OCI-LY3 (cell line): Measurements from ENCODE around the gene LHX1.

Experiments used
- H2AFZ ChIP-seq: fragments of 200-600, 300-600 bp; shearing (Covaris generic); 2 replicates; pipeline ENCODE4 v1.6.0; 2014; ENCODE audit warnings: antibody characterized with exemption, low read depth, low read length
- H3K27ac ChIP-seq: fragments of 200-600, 300-600 bp; sonication (generic); 2 replicates; pipeline ENCODE4 v1.5.1; 2014; ENCODE audit warnings: mild to moderate bottlenecking, low read length, moderate library complexity, mixed read lengths
- H3K27me3 ChIP-seq: fragments of 200-600, 300-600 bp; sonication (generic); 2 replicates; pipeline ENCODE4 v1.6.1; 2014; ENCODE audit warnings: low read depth, low read length, mixed read lengths
- H3K36me3 ChIP-seq: fragments of 200-600, 300-600 bp; sonication (generic); replicated peaks from 2 replicates; pipeline ENCODE3; 2014; ENCODE audit warnings: low read depth, low read length, mixed read lengths
- H3K4me1 ChIP-seq: fragments of 300-600, 200-600 bp; sonication (generic); 2 replicates; pipeline ENCODE4 v1.6.1; 2014; ENCODE audit warnings: low read length, mixed read lengths
- H3K4me2 ChIP-seq: fragments of 200-600, 300-600 bp; sonication (generic); 2 replicates; pipeline ENCODE4 v1.6.1; 2014; ENCODE audit warnings: low read length, mixed read lengths
- H3K4me3 ChIP-seq: fragments of 300-600, 200-600 bp; sonication (generic); 2 replicates; pipeline ENCODE4 v1.5.1; 2014; ENCODE audit warnings: antibody characterized with exemption, mild to moderate bottlenecking, low read length, moderate library complexity
- H3K79me2 ChIP-seq: fragments of 300-600, 200-600 bp; shearing (Covaris generic); 2 replicates; pipeline ENCODE4 v1.6.1; 2014; ENCODE audit warnings: mild to moderate bottlenecking, low read length, mixed read lengths
- H3K9ac ChIP-seq: fragments of 300-600, 200-600 bp; shearing (Covaris generic); 2 replicates; pipeline ENCODE4 v1.6.0; 2014; ENCODE audit warnings: mild to moderate bottlenecking, low read length, moderate library complexity
- H3K9me3 ChIP-seq: fragments of 200-600, 300-600 bp; shearing (Covaris generic); 2 replicates; pipeline ENCODE4 v1.6.1; 2014; ENCODE audit warnings: low read length, mixed read lengths; ENCODE audit not compliant: insufficient read depth
- H4K20me1 ChIP-seq: fragments of 200-600, 300-600 bp; sonication (generic); 2 replicates; pipeline ENCODE4 v1.6.1; 2016; ENCODE audit warnings: low read length, mixed read lengths; ENCODE audit not compliant: insufficient read depth
- CTCF ChIP-seq: fragments of 200-600, 300-600 bp; sonication (generic); IDR thresholded peaks from 2 replicates; pipeline ENCODE4 v1.5.1; 2014; ENCODE audit warnings: antibody characterized with exemption, low read length, low read depth
- EZH2phosphoT487 ChIP-seq: fragments of 200-600 bp; shearing (Covaris generic); IDR thresholded peaks from 2 replicates; pipeline ENCODE4 v1.6.1; 2018; ENCODE audit warnings: antibody characterized with exemption, mixed run types, low read depth

LHX1 gene

GRCh38 chr17:36910513-36910912 is 26.8 kb upstream of the LHX1 start:
- Histone ChIP-seq H2AFZ (no peak overlapping the region), H3K4me2 (no peak overlapping the region), H3K4me1 (no peaks in the 10 kb centered on the region), H3K79me2 (no peaks in the 10 kb centered on the region), H3K4me3 (no peak overlapping the region), H3K27me3 (peaks cover 29% of the 10 kb centered on the region), H3K27ac (no peak overlapping the region), H3K9me3 (no peaks in the 10 kb centered on the region), H3K36me3 (no peaks in the 10 kb centered on the region), H3K9ac (no peak overlapping the region), H4K20me1 (no peaks in the 10 kb centered on the region)
- TF ChIP-seq EZH2phosphoT487 (no peak), CTCF (no peak)

- Histone ChIP-seq H3K36me3 (no peaks in the 10 kb centered on the region), H3K27ac (no peak overlapping the region), H3K4me2 (no peak overlapping the region), H3K9ac (no peak overlapping the region), H3K9me3 (no peaks in the 10 kb centered on the region), H3K4me3 (no peak overlapping the region), H3K79me2 (no peaks in the 10 kb centered on the region), H3K27me3 (peaks cover 29% of the 10 kb centered on the region), H4K20me1 (no peaks in the 10 kb centered on the region), H3K4me1 (no peaks in the 10 kb centered on the region), H2AFZ (no peak overlapping the region)
- no peak for TF ChIP-seq EZH2phosphoT487
- no peak for TF ChIP-seq CTCF
Measured at GRCh38 chr17:36911001-36911400, 26.3 kb upstream of the LHX1 start.

GRCh38 chr17:36913132-36913531 is 24.1 kb upstream of the LHX1 start:
- Histone ChIP-seq H3K79me2 (no peaks in the 10 kb centered on the region), H4K20me1 (no peaks in the 10 kb centered on the region), H3K4me2 (no peak overlapping the region), H3K9me3 (no peaks in the 10 kb centered on the region), H3K27ac (no peak overlapping the region), H3K36me3 (no peaks in the 10 kb centered on the region), H2AFZ (no peak overlapping the region), H3K4me1 (no peaks in the 10 kb centered on the region), H3K4me3 (no peak overlapping the region), H3K9ac (no peak overlapping the region), H3K27me3 (peaks cover 21% of the 10 kb centered on the region)
- TF ChIP-seq CTCF = no peak

GRCh38 chr17:36918211-36918691 is 19.0 kb upstream of the LHX1 start:
- Histone ChIP-seq H3K4me1 (peaks cover 8% of the 10 kb centered on the region; the same call in 1 of the 2 replicates), H4K20me1 (no peaks in the 10 kb centered on the region), H3K4me3 (no peak overlapping the region), H3K36me3 (no peaks in the 10 kb centered on the region), H2AFZ (no peak overlapping the region), H3K9ac (no peak overlapping the region), H3K27me3 (peaks cover 8% of the 10 kb centered on the region; the same call in 1 of the 2 replicates), H3K4me2 (no peak overlapping the region), H3K9me3 (no peaks in the 10 kb centered on the region), H3K27ac (no peak overlapping the region), H3K79me2 (no peaks in the 10 kb centered on the region)
- TF ChIP-seq CTCF (no peak), EZH2phosphoT487 (no peak)
